HepG2 (cell line): ENCODE data around the gene SLC5A5. TPM values are rescaled to one million over a fixed set of nuclear protein-coding genes. Genes with fewer than 3 reads are reported as not detected.

Experiments used
- AGO1 ChIP-seq: fragments of 200-400 bp; formaldehyde crosslinking; IDR thresholded peaks from 2 replicates; pipeline ENCODE4 v1.6.1; 2017; ENCODE audit warnings: mild to moderate bottlenecking, low read depth, low read length, moderate library complexity; ENCODE audit not compliant: poor library complexity, severe bottlenecking
- ARID3A ChIP-seq: IDR thresholded peaks from 2 replicates; pipeline ENCODE4 v1.6.1; 2012; ENCODE audit warnings: low read depth, low read length, improper control_type of control experiment
- CHD4 ChIP-seq: fragments of 200-600 bp; sonication (generic); IDR thresholded peaks from 2 replicates; pipeline ENCODE4 v1.7.0; 2017; ENCODE audit warnings: mild to moderate bottlenecking, low read length, borderline replicate concordance
- ELF1 ChIP-seq: sonication (generic); formaldehyde crosslinking; IDR thresholded peaks from 2 replicates; pipeline ENCODE4 v1.4.0; 2020; ENCODE audit warnings: missing genetic modification reagents
- GATAD1 ChIP-seq: IDR thresholded peaks from 2 replicates; pipeline ENCODE4 v1.6.1; 2016; ENCODE audit warnings: missing genetic modification reagents, missing compliant biosample characterization
- LCORL ChIP-seq, 2 experiments: fragments of 450-650 bp in 1 of 2; sonication (generic) in 1 of 2; formaldehyde crosslinking in 1 of 2; IDR thresholded peaks; 2 replicates each; pipeline versions ENCODE4 v1.5.0 to v1.6.1; 2017 to 2020; ENCODE audit warnings: antibody characterized with exemption in 1 of 2, missing genetic modification reagents in 1 of 2
- MIER2 ChIP-seq: IDR thresholded peaks from 2 replicates; pipeline ENCODE4 v1.6.1; 2016; ENCODE audit warnings: missing biosample characterization, missing genetic modification reagents
- RXRA ChIP-seq: sonication (generic); formaldehyde crosslinking; IDR thresholded peaks from 2 replicates; pipeline ENCODE4 v1.5.1; 2020; ENCODE audit warnings: missing genetic modification reagents
- SMC3 ChIP-seq: IDR thresholded peaks from 2 replicates; pipeline ENCODE4 v1.6.1; 2011; ENCODE audit warnings: low read length, improper control_type of control experiment
- SOX6 ChIP-seq, 2 experiments: fragments of 450-650 bp in 1 of 2; sonication (generic) in 1 of 2; formaldehyde crosslinking in 1 of 2; IDR thresholded peaks; 2 replicates each; pipeline versions ENCODE4 v1.4.0 to v1.6.1; 2017 to 2020; ENCODE audit warnings: antibody characterized with exemption in 1 of 2, mild to moderate bottlenecking in 1 of 2, missing genetic modification reagents in 1 of 2
- ZNF318 ChIP-seq: sonication (generic); formaldehyde crosslinking; IDR thresholded peaks from 2 replicates; pipeline ENCODE4 v1.4.0; 2020; ENCODE audit warnings: mild to moderate bottlenecking, missing genetic modification reagents
- ZNF605 ChIP-seq: sonication (generic); formaldehyde crosslinking; IDR thresholded peaks from 2 replicates; pipeline ENCODE4 v1.8.0; 2022; ENCODE audit warnings: mild to moderate bottlenecking, missing genetic modification reagents
- ZNF781 ChIP-seq: sonication (generic); formaldehyde crosslinking; IDR thresholded peaks from 2 replicates; pipeline ENCODE4 v1.5.1; 2020; ENCODE audit warnings: borderline replicate concordance, mild to moderate bottlenecking, missing genetic modification reagents; ENCODE audit errors: not compliant biosample characterization
- ZNF788 ChIP-seq: sonication (generic); formaldehyde crosslinking; IDR thresholded peaks from 2 replicates; pipeline ENCODE4 v1.5.0; 2020; ENCODE audit warnings: mild to moderate bottlenecking, missing genetic modification reagents, borderline replicate concordance
- ZSCAN12 ChIP-seq: sonication (generic); formaldehyde crosslinking; IDR thresholded peaks from 2 replicates; pipeline ENCODE4 v1.9.0; 2021; ENCODE audit warnings: mild to moderate bottlenecking, missing genetic modification reagents
- ZSCAN31 ChIP-seq: sonication (generic); formaldehyde crosslinking; IDR thresholded peaks from 2 replicates; pipeline ENCODE4 v1.5.0; 2020; ENCODE audit warnings: low read depth, mild to moderate bottlenecking, missing genetic modification reagents
- polyA plus RNA-seq, 8 experiments: library from polyadenylated mRNA; depleted of rRNA in 3 of 8; stranded (reverse) in 7 of 8; unstranded in 1 of 8; fragments of >200 nt; fragmentation: Illumina TruSeq in 4 of 8; extraction: Trizol in 4 of 8; gene quantifications; 2 replicates each; pipeline versions ENCODE4 v1.2.1 to v1.2.3, GENCODE V29; 2011 to 2016; ENCODE audit warnings: low read depth in 4 of 8, missing spikeins in 1 of 8, mixed read lengths in 1 of 8; ENCODE audit not compliant: insufficient read depth in 1 of 8
- total RNA-seq, 5 experiments: library from RNA; depleted of rRNA; stranded (reverse); fragments of >200 nt; fragmentation: Illumina TruSeq; extraction: Trizol; gene quantifications; 2 replicates each; pipeline ENCODE4 v1.2.3, GENCODE V29; 2016; ENCODE audit warnings: low read depth in 1 of 5

Gene SLC5A5
- total and polyA plus RNA-seq, 2 of the 13 experiments (the other 11 are each of a cell fraction or from before 2014, with no cell fraction given) = not detected

DNA sequence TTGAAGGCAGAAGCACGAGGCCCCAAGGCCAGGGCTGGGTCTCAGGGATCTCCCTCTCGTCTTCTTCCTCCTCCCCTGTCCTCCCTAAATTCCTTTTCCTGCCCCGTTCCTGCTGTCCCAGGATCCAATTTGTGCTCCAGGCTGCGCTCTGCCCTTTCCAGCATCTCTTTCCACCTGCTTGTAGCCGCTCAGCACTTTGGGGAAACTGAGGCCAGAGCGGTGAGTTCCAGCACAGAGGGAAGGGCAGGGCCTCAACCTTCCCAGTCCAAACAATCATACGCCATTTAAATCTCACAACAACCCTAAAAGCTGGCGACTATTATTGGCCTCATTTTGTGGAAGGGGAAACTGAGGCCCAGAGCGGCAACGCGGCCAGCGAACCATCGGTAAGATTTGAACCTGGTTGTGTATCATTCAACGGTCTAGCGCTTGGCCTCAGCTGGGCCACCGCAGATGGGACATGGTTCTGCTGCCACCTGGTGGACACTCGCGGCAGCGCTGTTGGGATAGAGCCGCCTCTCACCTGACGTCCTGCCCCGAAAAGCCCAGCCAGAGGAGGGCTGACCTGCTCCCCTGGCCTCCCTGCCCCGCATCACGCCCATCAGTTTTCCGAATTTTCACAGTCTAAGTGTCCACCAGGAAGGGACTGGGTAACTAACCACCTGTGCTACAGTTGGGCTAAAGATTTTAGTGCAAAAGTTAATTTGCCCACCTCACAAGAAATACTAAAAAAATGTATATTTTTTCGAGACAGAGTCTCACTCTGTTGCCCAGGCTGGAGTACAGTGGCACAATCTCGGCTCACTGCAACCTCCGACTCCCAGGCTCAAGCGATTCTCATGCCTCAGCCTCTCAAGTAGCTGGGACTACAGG is 16.2 kb upstream of the SLC5A5 start (continued):
- TF ChIP-seq AGO1 (no peak), ELF1 (CRISPR knock-in tag) (peak; percentile 32; the same call in 1 of the 2 replicates), ZSCAN12 (CRISPR knock-in tag) (no peak), LCORL (IDR thresholded peaks at IDR 0.05) (no peak), LCORL (CRISPR knock-in tag; IDR thresholded peaks at IDR 0.05) (peak; percentile 51; the same call in 1 of the 2 replicates), RXRA (CRISPR knock-in tag) (peak; percentile 19; the same call in 1 of the 2 replicates), ZSCAN31 (CRISPR knock-in tag) (no peak), GATAD1 (peak; percentile 50; the same call in 1 of the 2 replicates), ZNF788 (peak; percentile 65; the same call in 1 of the 2 replicates), MIER2 (CRISPR knock-in tag) (peak; percentile 58; the same call in 1 of the 2 replicates), SMC3 (peak; percentile 55), ZNF318 (CRISPR knock-in tag) (no peak), SOX6 (IDR thresholded peaks at IDR 0.05) (no peak), SOX6 (CRISPR knock-in tag; IDR thresholded peaks at IDR 0.05) (peak; percentile 21; the same call in 1 of the 2 replicates), ARID3A (no peak), CHD4 (no peak), ZNF781 (no peak), ZNF605 (0 out of 2 replicates have a peak, but pooled peaks have one; percentile 31)
